Activated T-cell treated with anti-CD3 and anti-CD28 coated beads for 24 hours (primary cell): ENCODE data around the gene TNFRSF1A.
"Not testable (repeated sequence)": the region's sequence is repeated elsewhere in the genome, so short reads cannot be mapped to it uniquely, and the experiment has no call there.

Experiments used
- DNase-seq: peaks from one replicate; pipeline ENCODE4 v3.0.0-alpha.2; 2020; ENCODE audit warnings: low read depth

The TNFRSF1A gene

DNA sequence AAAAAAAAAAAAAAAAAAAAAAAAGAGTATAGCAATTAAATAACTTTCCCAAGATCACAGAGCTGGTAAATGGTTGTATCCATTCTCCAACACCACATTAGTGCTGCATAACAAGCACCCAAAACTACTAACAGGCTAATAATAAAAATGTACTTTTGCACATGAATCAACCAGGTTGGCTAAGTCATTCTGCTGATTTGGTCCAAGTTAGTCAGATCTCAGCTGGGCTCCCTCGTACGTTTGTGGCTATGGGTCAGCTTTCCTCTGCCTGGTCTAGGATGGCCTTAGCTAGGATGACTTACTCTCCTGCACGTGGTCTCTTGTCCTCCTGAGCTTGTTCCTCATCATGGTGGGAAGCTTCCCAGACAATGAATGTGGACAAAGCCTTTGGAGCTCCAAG lies 39.3 kb downstream of the TNFRSF1A start:
- DNase-seq: no peak

DNA sequence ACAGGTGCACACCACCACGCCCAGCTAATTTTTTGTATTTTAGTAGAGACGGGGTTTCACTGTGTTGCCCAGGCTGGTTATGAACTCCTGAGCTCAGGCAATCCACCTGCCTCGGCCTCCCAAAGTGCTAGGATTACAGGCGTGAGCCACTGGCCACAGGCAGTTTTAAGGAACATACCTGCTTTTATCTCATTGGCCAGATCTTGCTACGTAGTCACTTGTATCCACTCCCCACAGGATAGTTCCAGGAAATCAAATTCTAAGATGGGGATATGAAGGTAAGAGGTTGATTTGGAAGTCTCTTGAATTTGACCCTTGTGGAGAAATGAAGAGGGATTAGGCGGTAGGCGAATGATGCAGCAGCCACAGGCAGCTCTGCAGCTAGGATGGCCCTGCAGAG lies 40.2 kb downstream of the TNFRSF1A start:
- no peak for DNase-seq

DNA sequence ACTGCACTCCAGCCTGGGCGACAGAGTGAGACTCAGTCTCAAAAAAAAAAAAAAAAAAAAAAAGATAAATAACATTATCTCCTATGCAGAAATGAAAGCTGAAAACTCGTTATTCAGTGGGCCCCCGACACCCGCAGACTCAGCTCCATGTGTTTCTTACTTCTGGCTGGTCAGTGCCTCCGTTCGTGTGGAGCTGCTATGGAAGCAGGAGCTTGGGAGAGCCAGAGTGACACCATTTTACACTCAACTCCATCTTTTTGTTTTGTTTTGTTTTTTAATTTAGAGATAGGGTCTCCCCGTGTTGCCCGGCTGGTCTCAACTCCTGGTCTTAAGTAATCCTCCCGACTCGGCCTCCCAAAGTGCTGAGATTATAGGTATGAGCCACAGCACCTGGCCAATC lies 44.7 kb downstream of the TNFRSF1A start:
- no peak for DNase-seq

DNA sequence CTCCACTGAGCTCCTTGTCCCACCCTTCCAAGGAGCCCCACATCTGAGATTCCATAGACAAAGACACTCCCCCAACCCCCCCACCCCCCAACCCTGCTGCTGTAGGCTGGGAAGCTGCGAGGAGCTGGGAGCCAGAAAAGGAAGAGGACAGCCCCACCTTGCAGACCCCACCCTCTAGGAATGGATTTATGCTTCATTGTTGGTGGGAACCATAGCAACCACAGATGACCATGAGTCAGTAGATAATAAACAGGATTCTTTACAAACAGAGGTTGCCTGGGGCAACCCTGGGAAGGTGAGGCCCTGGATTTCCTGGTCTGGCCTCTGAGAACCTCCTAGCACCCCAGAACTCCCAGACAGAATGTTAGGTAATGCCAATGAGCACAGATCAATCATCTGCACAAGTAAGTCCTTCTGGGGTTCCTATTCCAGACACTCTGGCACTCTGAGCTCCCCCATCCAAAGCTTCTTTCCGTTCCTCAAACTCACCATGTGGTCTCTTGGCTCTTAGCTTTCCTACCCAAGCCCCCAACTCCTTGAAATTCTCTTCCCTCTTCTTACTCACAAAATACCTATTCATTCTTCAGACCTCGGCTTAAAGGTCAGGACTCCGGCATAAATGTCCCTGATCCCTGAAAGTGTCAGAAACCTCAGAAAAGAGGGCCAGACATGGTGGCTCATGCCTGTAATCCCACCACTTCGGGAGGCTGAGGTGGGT lies 46.6 kb downstream of the TNFRSF1A start:
- no peak for DNase-seq

DNA sequence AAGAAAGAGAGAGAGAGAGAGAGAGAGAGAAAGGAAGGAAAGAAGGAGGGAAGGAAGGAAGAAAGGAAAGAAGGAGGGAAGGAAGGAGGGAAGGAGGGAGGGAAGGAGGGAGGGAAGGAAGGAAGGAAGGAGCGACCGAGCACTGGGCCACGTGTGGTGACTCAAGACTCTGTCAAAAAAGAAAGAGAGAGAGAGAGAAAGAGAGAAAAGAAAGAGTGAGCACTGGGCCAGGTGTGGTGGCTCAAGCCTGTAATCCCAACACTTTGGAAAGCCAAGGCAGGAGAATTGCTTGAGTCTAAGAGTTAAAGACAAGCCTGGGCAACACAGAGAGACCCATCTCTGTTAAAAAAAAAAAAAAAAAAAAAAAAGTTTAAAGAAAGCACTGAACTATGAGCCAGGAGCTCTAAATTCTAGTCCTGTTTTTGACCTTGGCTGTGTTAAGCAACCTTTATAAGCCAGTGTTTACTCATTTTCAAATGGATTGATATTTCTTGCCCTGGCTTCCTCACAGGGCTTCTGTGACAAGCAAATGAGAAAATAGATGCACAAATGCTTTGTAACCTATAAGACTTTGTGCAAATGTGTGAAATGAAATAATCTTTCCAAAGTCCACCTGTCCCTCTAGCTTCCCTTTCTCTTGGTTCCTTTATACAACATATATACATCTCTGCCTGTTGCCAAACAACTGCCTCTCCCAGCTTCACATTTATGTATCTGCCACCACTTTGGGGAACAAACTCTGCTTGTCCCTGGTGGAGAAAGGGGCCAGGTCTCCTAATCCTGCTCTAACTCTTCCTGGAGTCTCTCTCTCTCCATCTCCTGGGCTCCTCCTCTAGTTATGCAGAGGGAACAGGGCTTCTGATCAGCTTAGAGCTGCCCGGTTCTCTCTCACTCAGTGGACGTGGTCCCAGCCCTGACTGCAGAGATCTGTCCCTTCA lies 47.5 kb downstream of the TNFRSF1A start:
- no peak for DNase-seq

DNA sequence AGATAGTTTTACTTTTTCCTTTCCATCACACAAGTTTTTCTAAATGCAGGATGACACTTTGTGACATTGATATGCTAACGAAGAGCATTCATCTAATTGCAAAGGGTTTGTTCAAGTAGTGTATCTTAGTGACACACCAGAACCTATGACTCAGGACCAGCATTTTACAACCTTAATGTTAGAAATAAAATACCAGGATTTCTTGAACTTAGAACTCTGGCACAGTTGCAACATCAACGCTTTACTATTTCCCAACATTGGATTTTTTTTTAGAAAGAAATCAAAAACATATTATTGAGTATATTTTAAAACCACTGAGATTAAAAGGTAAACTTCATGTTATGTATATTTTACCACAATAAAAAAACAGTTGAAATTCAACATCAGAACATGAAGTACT lies 49.3 kb downstream of the TNFRSF1A start:
- no peak for DNase-seq

DNA sequence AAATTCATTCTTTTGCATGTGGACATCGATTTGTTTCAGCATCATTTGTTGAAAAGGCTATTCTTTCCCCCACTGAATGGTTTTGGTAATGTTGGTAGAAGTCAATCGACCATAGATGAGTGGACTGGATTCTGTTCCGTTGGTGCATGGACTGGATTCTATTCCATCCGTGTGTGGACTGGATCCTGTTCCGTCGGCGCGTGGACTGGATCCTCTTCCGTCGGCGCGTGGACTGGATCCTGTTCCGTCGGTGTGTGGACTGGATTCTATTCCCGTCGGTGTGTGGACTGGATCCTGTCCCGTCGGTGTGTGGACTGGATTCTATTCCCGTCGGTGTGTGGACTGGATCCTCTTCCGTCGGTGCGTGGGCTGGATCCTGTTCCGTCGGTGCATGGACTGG lies 52.0 kb downstream of the TNFRSF1A start:
- not testable (repeated sequence) for DNase-seq

DNA sequence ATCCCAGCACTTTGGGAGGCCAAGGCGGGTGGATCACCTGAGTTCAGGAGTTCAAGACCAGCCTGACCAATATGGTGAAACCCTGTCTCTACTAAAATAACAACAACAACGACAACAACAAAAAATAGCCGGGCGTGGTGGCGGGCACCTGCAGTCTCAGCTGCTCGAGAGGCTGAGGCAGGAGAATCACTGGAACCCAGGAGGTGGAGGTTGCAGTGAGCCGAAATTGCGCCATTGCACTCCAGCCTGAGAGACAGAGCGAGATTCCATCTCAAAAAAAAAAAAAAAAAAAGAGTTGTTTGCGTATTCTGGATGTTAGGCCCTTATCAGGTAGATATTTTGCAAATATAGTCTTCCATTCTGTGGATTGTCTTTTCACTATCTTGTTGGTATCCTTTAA lies 52.8 kb downstream of the TNFRSF1A start:
- not testable (repeated sequence) for DNase-seq

DNA sequence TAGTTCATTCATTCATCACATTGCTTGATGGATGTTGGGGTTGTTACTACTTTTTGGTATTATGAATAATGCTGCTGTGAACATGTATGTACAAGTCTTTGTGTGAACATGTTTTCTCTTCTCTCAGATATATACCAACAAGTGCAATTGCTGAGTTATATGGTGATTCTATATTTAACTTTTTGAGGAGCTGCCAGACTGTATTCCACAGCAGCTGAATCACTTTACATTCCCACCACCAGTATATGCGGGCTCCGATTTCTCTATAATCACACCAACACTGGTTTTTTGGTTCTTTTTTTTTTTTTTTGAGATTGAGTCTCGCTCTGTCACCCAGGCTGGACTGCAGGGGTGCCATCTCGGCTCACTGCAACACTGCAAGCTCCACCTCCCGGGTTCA lies 53.6 kb downstream of the TNFRSF1A start:
- no peak for DNase-seq

DNA sequence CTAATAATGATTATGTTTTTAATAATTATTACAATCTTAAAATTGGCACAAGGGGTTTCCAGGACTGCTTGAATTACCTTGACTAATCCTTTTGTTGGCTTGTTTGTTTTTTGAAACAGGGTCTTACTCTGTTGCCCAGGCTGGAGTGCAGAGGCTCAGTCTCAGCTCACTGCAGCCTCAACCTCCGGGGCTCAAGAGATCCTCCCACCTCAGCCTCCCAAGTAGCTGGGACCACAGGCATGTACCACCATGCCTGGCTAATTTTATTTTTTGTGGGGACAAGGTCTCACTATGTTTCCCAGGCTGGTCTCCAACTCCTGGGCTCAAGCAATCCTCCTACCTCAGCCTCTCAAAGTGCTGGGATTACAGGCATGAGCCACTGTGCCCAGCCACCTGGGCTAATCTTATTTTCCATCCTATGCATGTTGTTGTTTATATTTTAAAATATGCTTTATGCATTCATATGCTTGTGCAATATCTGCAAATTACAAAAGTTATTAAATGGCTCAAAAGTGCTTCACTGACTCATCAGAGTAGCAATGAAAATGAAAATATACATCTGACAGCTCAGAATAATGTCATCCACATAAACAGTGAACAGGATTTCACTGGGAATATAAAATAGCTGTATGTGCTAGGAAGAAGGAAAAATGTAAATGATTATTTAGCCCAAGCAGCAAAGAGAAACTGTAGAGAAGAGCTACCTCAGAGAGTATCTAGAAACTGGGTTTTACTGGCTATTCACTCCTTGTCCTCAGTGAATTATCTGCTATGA lies 56.2 kb downstream of the TNFRSF1A start:
- no peak for DNase-seq

DNA sequence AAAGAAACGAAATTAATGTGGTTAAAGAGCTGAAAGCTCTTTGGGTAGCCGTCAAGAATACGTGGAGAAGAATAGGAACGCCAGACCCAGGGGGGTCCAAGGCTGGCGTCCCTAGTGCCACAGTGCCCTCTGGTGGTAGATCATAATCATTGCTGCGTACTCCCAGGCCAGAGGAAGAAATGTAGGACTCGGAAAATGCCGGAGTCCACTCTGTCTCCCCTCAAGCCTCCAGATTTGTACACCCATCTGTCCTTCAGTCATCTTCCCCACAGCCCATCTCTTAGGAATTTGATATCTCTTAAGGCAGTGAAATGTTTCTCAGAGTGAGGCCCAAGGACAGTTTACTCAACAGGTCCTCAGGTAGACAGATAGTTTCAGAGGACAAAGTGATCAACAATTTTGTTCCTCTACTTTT lies 56.8 kb downstream of the TNFRSF1A start:
- peak; percentile 48 for DNase-seq

DNA sequence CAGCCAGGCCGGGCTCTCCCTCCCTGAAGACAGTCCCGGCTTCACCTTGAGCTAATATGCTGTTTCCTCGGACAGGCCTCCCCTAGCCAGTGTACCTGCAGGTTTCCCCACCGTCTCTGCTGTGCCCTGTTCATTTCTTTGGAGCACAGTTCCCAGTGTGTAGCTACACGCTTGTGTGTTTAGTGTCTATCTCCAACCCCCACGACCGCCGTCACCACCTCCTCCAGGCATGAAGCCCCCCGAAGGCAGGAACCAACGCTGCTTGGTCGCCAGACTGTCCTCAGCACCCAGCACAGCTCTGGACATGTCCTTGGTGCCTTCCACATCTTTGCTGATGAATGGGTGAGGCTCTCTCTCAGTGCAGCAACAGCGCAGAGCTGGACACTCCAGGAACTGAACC lies 57.6 kb downstream of the TNFRSF1A start:
- DNase-seq: no peak

DNA sequence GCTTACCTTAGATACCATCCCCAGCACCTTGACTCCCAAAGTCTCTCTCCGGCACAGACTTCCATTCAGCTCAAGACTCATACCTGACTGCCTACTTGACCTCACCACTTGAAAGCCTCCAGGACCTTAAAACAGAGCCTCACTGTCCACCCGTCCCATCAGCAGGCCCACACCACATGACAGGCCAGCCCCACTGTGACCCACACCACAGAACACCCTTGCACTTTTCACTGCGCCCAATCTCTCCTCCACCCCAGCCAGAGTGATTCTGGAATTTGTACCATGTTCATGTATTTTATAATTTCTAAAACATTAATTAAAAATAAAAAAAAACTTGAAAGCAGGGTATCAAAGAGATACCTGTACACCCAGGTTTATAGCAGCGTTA lies 59.4 kb downstream of the TNFRSF1A start:
- DNase-seq: no peak

DNA sequence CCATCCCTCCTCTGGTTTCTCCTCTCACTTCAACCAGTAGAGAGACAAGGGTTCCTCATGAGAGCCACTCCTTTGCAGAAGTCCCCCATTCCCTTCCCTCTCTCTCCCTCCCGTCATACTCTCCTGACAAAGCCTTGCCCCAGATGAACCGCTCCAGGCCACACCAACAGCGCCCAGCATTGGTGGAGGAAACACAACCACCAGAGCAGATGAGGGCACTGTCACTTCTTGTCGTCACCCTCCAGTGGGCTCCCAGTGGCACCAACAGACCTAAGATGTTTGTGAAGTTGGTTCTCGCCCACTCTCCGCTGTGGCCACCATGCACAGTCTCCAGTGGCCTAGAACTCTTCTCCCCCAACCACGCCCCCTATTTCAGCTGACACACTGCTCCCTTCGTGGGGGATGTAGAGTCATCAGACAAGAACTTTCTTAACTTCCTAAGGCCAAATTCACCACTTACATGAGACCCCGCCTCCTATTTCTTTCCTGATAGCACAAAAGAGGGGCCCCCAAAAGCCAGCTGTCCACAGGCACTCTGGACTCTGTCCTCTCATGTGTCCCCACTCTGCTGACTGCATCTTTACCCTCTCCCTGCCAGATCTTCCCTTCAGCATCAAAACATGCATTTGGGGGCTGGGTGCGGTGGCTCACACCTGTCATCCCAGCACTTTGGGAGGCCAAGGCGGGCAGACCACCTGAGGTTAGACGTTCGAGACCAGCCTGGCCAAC lies 60.6 kb downstream of the TNFRSF1A start:
- DNase-seq: no peak

DNA sequence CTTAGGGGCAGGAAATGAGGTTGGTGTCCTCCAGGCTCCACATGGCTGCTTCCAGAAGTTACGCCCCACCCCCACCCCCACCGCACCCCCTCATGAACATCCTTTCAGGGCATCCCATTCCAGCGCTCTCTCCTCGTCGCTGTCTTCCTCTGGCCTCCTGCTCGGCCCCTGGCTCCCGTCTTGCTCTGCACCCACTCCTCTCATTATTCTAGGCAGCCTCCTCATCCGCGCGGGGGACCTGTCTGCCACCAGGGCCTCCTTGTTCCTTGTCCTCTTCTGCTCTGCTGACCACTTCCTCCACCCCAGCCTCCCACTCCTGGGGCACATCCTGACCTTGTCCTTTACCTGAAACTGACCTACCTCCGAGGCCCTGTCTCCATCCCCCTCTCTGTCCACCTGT lies 61.2 kb downstream of the TNFRSF1A start:
- no peak for DNase-seq

DNA sequence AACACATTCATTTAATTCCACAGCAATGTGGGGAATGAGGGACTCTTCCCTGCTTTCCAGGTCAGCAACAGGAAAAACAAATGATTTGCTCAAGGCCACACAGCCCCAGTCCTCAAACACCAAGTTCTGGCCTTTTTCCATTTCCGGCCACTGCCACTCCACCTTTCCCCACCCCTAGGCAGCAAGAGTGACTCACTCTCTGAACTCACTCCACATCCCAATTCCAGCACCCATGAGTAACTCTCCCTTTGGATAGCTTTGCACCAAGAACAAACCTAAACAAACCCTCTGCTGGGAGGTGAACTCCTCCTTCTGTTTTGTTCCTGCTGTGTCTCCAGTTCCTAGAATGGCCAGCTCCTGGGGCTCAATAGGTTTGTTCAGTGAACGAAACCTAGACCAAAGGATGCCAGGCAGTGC lies 61.8 kb downstream of the TNFRSF1A start:
- no peak for DNase-seq

DNA sequence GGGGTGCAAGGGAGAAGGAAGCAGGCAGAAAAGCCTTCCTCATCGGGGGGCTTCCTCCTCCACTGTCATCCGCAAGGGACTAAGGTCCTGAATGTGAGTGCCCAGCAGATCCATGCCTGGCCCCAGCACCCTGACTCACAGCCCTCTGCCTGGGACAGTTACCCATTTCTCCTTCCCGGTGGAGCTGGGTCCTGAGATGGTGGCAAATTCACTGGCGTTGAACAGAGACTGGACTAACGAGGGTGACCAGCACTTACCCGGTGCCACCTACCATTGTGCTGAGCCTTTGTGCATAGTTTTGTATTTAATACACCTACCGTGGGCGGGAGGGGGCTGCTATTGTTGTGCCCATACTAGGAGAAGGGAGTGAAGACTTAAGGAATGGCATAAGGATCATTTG lies 62.2 kb downstream of the TNFRSF1A start:
- no peak for DNase-seq

DNA sequence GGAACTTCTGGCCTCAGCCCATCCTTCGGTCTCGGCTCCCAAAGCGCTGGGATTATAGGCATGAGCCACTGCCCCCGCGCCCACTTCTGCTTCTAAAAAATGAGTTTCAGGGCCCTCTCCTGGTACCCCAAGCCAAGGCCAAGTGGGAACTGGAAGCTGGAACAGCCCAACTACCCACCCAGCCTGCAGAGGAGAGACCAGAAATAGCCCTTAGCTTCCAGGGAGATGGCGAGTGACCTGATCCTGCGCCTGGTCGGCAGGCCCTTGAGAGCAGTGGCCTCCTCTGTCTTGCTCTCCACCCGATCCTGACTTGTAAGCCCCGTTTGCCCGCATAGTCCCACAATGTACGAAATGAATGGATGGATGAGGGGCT lies 62.6 kb downstream of the TNFRSF1A start:
- DNase-seq: no peak
